Stimulated activated CD4-positive, alpha-beta T cell treated with anti-CD3 and anti-CD28 coated beads, TNF-alpha, amount 100 ng/mL, for 1 hour (primary cell): ENCODE data around the gene CKAP4.

ENCODE experiments used
- DNase-seq, 3 donors: peaks; one replicate each; pipeline ENCODE4 v3.0.0-alpha.2; 2020; ENCODE audit warnings: low read depth in 3 of 3, low spot score in 1 of 3

Gene CKAP4

DNA sequence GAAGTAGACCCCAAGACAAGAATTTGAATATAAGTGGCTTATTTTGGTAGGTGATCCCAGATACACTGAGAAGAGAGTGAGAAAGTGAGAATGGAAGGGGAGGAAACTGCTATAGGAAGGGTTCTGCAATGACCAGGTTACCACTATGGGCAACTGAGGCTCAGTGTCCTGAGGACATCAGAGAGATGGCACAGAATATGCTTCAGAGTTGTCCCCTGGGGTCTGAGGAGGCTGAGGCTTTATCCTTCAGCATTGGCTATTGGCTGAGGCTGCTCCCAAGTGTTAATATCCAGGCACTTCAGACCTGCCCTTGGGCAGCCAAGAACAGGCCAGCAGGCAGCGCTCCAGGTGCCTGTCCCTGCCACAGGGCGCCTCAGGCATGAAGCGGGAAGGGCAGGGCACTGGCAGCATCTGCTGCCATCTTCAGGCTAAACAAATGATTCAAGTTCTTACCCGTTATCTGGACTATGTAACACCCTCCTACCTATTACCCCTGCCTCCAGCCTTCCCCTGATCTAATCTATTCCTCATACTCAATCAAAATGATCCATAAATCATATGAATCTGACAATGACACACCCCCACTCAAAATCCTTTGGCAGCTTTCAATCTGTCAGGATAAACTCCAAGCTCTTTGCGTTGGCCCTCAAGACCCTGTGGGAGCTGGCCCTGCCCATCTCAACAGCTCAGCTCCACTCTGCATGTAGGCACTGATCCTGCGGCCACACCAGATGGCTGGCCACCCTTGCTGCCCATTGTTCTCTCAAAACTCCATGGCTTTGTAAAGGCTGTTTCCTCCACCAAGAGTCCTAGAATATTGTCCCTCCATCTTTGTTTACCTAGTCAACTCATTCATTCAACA is 42.4 kb downstream of the CKAP4 start:
- DNase-seq: no peak

- DNase-seq: no peak
Measured at GRCh38 chr12:106204312-106204711, 43.5 kb downstream of the CKAP4 start.

- no peak for DNase-seq
Measured at GRCh38 chr12:106197906-106198623, 49.8 kb downstream of the CKAP4 start.

- DNase-seq: no peak
Measured at GRCh38 chr12:106195621-106196027, 52.2 kb downstream of the CKAP4 start.

DNA sequence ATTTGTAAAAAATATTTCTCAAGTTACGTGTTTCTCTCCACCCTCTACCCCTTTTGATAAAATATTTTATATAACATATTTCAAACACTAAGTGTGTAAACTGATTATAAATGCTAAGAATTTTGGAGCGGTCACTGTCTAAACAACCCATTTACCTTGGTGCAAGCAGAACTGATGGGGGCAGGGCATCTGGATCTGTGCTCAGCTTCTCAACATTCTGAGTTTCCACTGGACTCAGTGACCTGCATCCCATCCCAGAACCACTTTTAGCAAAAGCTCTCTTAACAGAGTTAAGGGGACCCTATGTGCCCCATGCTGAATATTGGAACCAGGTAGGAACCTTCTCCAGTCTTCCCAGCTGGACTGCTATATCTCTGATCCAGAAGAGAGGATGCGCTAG is 53.5 kb downstream of the CKAP4 start:
- no peak for DNase-seq

DNA sequence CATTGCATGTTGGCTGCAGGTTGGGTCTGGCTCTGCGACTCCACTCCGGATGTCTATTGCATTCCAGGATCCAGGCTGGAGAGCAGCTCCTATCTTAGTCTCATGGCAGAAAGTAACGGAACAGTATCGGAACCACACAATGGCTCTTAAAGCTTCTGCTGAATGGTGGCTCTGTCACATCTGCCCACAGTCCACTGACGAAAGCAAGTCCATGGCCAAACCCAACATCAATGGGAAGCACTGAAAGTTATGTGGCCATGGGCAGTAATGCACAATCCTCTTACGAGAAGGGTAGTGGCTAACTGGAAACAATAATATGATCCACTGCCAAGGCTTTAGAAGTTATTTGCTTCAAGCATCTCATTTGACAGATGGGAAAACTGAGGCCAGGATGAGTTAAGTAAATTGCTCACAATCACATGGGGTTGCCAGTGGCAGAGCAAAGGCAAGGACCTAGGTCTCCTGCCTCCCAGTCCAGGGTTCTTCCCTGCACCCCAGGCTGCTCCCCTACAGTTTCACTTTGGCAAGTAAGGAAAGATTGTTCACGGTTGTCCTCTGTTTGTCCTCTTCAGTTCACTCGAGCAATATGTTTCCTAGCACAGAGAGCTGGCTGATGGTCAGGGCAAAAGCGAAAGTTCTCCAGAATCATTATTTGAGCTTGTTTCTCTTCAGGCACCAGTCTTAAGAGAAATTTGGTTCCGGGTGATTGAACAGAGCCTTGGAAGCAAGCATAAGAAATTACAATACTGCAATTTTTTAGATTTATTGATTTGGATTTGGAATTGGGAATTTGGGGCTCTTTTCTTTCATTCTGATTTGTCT is 54.2 kb downstream of the CKAP4 start:
- no peak for DNase-seq

DNA sequence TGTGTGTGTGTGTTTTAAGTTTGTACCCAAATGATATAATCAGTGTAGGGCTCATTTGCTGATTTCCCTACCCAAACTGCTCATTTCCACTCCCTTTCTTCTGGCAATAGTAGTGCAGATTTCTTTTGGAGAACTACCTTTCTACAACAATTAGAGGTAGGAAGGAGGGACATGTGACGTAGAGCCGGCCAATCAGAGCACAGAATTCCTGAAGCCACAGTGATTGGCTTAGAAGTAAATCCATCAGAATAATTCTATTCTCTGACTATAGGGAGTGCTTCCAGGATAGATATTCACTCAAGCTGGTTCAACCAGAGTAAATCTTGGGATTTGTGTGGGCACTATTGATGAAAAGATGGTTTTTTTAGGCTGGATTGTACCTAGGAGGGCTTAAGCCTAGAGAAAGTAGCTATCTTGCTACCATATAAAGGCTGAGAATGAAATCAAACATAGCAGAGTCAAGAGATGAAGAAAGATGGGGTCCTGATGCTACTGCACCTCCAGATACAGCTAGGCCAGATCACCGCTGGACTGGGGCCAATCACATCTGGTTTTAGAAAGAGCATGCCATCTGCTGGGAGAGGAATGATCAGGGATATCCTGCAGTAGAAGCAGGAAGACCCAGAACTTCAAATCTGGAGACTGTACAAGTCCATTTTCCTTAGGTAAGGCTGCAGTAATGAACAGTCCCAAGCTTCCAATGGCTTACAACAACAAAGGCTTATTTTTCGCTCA is 55.0 kb downstream of the CKAP4 start:
- DNase-seq: no peak

GRCh38 chr12:106190581-106190980 is 57.2 kb downstream of the CKAP4 start:
- no peak for DNase-seq

DNA sequence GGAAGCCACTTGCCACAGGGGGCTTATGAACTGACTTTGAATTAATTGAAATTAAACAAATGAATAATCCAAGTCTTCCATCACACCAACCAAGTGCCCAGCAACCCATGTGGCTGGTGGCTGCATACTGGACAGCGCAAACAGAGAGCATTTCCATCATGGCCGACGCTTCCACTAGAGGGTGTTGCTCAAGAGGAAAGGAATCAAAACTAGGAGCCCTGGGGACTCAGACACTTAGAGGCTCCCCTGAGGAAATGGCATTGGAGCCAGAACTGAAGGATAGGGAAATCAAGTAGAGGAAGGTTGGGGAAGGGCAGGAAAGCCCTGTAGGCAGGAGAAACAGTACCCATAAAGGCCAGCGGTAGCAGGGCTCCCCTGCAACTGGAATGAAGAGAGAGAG is 58.5 kb downstream of the CKAP4 start:
- DNase-seq: no peak

DNA sequence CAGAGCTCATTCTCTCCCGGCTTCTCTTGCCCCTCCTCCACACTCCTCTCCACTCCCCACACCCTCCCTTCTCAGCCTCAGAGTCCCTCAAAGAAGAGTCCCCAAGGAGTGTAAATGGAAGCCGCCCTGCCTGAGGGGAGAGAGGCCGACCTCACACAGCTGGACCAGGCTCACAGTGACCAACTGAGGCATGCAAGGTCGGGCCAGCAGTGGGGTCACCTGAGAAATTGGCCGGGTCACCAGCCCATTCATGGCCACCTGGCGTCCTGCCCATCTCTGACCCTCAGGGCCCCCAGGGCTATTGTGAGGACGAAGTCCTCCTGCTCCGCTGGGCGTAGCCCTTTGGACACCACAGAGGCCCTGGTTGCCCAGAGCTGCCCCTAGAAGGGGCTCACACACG is 59.6 kb downstream of the CKAP4 start:
- no peak for DNase-seq
